Astrocyte of the spinal cord (primary cell): Measurements from ENCODE around the gene CCND3.

ENCODE experiments used
- DNase-seq: peaks from one replicate; pipeline ENCODE4 v3.0.0; 2011; ENCODE audit warnings: low read depth, low spot score
- H3K4me3 ChIP-seq: 2 replicates; pipeline ENCODE4 v1.5.1; 2011; ENCODE audit warnings: low read depth, mild to moderate bottlenecking, low read length, moderate library complexity
- in situ Hi-C: cut with HindIII; loops from 2 replicates; pipeline ENCODE4 v1.10.0; 2017; ENCODE audit warnings: low sequenced_read_pairs
- TF ChIP-seq, protein P1 (sequence below): IDR thresholded peaks from 2 replicates; pipeline ENCODE4 v1.5.1; 2012; ENCODE audit warnings: low read depth, mild to moderate bottlenecking, low read length, inconsistent platforms

CCND3 gene

DNA sequence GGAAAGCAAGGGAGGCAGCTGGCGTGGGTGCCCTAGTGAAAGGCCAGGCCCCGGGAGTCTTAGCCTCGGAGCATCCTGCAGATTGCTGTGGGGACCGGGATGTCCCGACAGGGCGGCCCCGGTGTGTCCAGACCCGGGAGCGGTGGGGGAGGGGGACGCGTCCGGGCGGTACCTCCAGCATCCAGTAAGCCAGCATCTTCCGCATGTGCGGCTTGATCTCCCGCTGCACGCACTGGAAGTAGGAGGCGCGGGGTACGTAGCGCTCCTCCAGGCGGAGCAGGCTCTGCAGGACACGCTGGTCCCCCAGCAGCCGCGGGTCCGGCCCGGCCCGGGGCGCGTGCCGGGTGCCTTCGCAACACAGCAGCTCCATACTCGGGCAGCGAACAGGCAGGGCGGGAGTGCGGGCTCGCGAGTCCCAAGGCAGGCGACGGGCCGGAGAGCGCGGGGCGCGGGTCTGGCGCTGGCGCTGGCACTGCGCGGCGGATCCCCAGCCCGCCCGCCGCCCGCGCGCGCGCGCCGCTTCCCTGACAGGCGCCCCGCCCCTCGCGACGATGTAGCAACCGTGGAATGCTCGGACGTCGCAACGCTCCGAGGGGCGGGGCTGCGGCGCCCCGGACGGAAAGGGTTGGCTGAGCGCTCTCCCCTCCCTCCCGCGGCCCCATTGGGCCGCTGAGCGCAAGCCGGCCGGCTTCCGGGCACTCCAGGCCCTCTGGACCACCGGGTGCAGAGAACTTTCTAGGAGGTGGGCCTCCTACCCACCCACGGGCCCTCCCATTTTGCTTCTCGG lies at the start of gene CCND3:
TSS of gene CCND3 (minus strand) at position 529 of the 787 bp plus-strand sequence. CDS start at position 370, 159 bp downstream.
- TF ChIP-seq, protein P1, sequence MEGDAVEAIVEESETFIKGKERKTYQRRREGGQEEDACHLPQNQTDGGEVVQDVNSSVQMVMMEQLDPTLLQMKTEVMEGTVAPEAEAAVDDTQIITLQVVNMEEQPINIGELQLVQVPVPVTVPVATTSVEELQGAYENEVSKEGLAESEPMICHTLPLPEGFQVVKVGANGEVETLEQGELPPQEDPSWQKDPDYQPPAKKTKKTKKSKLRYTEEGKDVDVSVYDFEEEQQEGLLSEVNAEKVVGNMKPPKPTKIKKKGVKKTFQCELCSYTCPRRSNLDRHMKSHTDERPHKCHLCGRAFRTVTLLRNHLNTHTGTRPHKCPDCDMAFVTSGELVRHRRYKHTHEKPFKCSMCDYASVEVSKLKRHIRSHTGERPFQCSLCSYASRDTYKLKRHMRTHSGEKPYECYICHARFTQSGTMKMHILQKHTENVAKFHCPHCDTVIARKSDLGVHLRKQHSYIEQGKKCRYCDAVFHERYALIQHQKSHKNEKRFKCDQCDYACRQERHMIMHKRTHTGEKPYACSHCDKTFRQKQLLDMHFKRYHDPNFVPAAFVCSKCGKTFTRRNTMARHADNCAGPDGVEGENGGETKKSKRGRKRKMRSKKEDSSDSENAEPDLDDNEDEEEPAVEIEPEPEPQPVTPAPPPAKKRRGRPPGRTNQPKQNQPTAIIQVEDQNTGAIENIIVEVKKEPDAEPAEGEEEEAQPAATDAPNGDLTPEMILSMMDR, result no peak
- in situ Hi-C loops, result no loop called here
- DNase-seq, result peak; percentile 93
- peak within 1 kb of the TSS; percentile 90 for H3K4me3 ChIP-seq

DNA sequence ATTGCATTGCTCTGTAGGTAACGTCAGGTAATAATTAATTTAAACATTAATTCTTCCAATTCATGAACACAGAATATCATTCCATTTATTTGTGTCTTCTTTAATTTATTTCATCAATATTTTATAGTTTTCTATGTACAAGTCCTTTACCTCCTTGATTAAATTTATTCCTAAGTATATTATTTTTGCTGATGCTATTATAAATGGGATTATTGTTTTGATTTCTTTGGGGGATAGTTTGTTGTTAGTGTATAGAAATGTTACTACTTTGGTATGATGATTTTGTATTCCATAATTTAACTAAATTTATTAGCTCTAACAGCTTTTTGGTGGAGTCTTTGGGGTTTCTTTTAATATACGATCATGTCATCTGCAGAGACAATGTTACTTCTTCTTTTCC lies 44.7 kb upstream of the CCND3 start:
- no peak for DNase-seq
- in situ Hi-C loops, result no loop called here
- TF ChIP-seq, protein P1, result no peak
- no peak overlapping the region for H3K4me3 ChIP-seq

DNA sequence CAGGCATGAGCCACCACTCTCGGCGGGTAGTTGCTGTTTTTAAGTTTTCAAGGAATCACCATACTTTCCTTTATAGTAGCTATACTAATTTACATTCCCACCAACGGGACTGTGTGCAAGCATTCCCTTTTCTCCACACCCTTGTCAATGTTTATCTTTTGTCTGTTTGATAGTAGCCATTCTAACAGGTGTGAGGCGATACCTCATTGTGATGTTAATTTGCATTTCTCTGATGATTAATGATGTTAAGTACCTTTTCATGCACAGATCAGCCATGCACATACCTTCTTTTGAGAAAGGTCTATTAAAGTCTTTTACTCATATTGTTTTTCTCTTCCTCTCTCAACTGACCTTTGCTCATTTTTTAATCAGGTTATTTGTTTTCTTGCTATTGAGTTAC lies 43.0 kb upstream of the CCND3 start:
- TF ChIP-seq, protein P1, result no peak

DNA sequence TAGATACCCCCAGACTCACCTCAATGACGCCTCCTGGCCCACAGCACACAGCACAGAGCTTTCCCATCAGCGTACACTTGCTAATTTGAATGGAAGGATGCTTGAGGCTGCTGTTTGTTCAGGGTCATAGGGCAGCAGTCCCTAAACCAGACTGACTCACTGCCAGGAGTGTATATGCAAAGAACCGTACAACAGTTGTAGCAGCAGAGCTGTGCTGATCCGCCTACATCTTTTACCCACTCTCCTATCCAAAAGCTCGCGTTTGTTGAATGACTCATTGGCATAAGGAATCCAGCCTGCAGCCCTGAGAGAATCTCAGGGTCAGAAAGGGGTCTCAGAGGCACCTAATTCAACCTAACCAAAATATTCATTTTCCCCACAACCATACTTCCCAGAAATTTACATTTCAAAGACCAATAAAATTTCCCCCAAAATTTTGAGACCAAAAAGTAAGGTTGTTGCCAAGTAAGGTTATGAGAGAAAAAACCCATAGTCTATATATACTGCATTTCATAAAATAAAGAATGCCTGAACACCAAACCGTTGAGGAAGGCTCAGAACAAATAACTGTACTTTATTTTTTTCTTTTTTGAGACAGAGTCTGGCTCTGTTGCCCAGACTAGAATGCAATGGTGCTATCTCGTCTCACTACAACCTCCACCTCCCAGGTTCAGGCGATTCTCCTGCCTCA lies 35.3 kb upstream of the CCND3 start:
- H3K4me3 ChIP-seq, result no peak overlapping the region
- peak; percentile 63 for DNase-seq
- in situ Hi-C loops, result no loop called here
- TF ChIP-seq, protein P1, result no peak

More for the DNA sequence above, 43.0 kb upstream of the CCND3 start:
- no peak for DNase-seq
- no peak overlapping the region for H3K4me3 ChIP-seq
- in situ Hi-C loops, result no loop called here

DNA sequence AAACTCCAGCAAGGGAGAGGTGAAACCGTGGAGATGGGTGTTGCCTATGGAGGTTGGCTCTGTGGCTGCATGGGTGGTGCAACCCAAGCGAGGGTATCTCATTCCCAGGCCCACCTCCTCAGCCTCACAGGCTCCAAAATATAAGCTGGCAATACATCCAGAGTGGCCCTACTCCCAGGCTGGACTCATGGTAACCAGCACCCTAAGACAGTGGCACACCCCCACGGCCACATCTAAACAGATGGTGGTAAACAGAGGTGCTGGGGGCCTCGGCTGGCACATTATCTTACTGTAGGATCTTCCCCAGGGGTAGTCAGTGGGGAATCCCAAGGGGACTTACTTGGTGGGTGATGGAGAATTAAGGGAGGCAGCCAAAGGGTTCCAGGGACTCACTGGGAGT lies 33.7 kb upstream of the CCND3 start:
- no peak for DNase-seq
- TF ChIP-seq, protein P1, result no peak
- no peak overlapping the region for H3K4me3 ChIP-seq
- in situ Hi-C loops, result no loop called here

DNA sequence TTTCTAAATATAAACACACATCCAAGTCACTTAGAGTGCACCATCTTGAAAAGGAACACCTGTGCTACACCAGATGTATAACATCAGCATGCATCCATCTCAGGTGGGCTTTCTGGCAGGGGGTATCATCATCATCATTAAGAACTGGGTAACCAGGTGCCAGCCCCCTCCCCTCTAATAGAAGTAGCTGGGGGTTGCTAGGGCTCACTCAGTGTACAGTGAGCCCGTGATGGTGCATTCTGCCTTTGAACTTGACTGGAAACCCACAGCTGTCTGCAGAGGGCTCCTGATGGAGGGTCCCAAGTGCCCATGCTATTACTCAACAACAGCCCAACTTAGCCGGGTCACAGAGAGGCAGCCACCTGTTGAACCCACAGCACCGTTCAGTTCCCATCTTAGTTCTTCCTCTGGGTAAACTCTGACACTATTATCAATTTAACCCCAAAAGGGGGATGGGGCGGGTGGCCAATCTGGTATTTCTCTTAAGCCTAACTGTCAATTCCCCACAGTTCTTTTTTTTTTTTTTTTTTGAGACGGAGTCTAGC lies 32.7 kb upstream of the CCND3 start:
- TF ChIP-seq, protein P1, result no peak
- in situ Hi-C loops, result no loop called here
- H3K4me3 ChIP-seq, result no peak overlapping the region
- DNase-seq, result no peak
